Measurements from ENCODE around the gene MTA1. TPM values are rescaled to one million over a fixed set of nuclear protein-coding genes. Genes with fewer than 3 reads are reported as not detected.

Gene MTA1
- total RNA-seq, 1 donor from 2014 or later: 118 TPM

- no peak for DNase-seq (ENCODE audit: low spot score in 2 of 2)
- Histone ChIP-seq H3K36me3 (peaks cover 0 to 10% of the 10 kb centered on the region in 2 donors), H3K27ac (no peak overlapping the region), H3K27me3 (no peaks in the 10 kb centered on the region), H3K4me3 (no peak overlapping the region), H3K9me3 (no peaks in the 10 kb centered on the region), H3K4me1 (no peaks in the 10 kb centered on the region)
- no peak for TF ChIP-seq CTCF (IDR thresholded peaks at IDR 0.05)
- intact Hi-C loops (cut with DNase I): no loop called here
Observed at GRCh38 chr14:105501504-105502291, 82.1 kb downstream of the MTA1 start.

- intact Hi-C loops (cut with DNase I): no loop called here
- H3K27ac ChIP-seq: no peak overlapping the region
- H3K27me3 ChIP-seq: no peaks in the 10 kb centered on the region
- no peaks in the 10 kb centered on the region for H3K4me1 ChIP-seq
- H3K36me3 ChIP-seq: peaks cover 0 to 10% of the 10 kb centered on the region in 2 donors
- DNase-seq (ENCODE audit: low spot score in 2 of 2): no peak
- no peak for TF ChIP-seq CTCF (IDR thresholded peaks at IDR 0.05)
- H3K4me3 ChIP-seq: no peak overlapping the region
- no peaks in the 10 kb centered on the region for H3K9me3 ChIP-seq
Observed at GRCh38 chr14:105502446-105503295, 83.0 kb downstream of the MTA1 start.

GRCh38 chr14:105503296-105503640 lies 83.6 kb downstream of the MTA1 start:
- no peak for DNase-seq (ENCODE audit: low spot score in 2 of 2)
- Histone ChIP-seq H3K4me3 (no peak overlapping the region), H3K9me3 (no peaks in the 10 kb centered on the region), H3K4me1 (no peaks in the 10 kb centered on the region), H3K36me3 (peaks cover 0 to 7% of the 10 kb centered on the region in 2 donors), H3K27me3 (no peaks in the 10 kb centered on the region), H3K27ac (no peak overlapping the region)
- TF ChIP-seq CTCF (IDR thresholded peaks at IDR 0.05): no peak
- intact Hi-C loops (cut with DNase I): no loop called here

GRCh38 chr14:105503935-105504692 lies 84.5 kb downstream of the MTA1 start:
- no peak for DNase-seq (ENCODE audit: low spot score in 2 of 2)
- Histone ChIP-seq H3K27me3 (no peaks in the 10 kb centered on the region), H3K4me1 (no peaks in the 10 kb centered on the region), H3K27ac (no peak overlapping the region), H3K36me3 (no peaks in the 10 kb centered on the region), H3K4me3 (no peak overlapping the region), H3K9me3 (no peaks in the 10 kb centered on the region)
- intact Hi-C loops (cut with DNase I): no loop called here
- no peak for TF ChIP-seq CTCF (IDR thresholded peaks at IDR 0.05)

GRCh38 chr14:105505101-105505500 lies 85.5 kb downstream of the MTA1 start:
- Histone ChIP-seq H3K4me3 (no peak overlapping the region), H3K27ac (no peak overlapping the region), H3K27me3 (no peaks in the 10 kb centered on the region), H3K9me3 (no peaks in the 10 kb centered on the region), H3K4me1 (no peaks in the 10 kb centered on the region), H3K36me3 (no peaks in the 10 kb centered on the region)
- intact Hi-C loops (cut with DNase I): no loop called here
- no peak for DNase-seq (ENCODE audit: low spot score in 2 of 2)
- no peak for TF ChIP-seq CTCF (IDR thresholded peaks at IDR 0.05)
